Chondrocyte (in vitro differentiated cells): ENCODE data around the gene AGBL1. TPM values are rescaled to one million over a fixed set of nuclear protein-coding genes. Genes with fewer than 3 reads are reported as not detected.

Experiments
- DNase-seq: peaks from one replicate; pipeline ENCODE4 v3.0.0; 2021; ENCODE audit warnings: mixed read lengths, low spot score
- H3K27ac Mint-ChIP-seq: one replicate; pipeline ENCODE4 v1.8.0; 2021; ENCODE audit warnings: mild to moderate bottlenecking, moderate library complexity, mixed read lengths; ENCODE audit not compliant: unreplicated experiment
- H3K27me3 Mint-ChIP-seq: 2 replicates; pipeline ENCODE4 v1.8.0; 2021; ENCODE audit warnings: low read depth, mixed read lengths
- H3K36me3 Mint-ChIP-seq: 2 replicates; pipeline ENCODE4 v1.8.0; 2021; ENCODE audit warnings: low read depth, mixed read lengths
- H3K4me1 Mint-ChIP-seq: 2 replicates; pipeline ENCODE4 v1.8.0; 2021; ENCODE audit warnings: low read depth, mild to moderate bottlenecking, mixed read lengths
- H3K4me3 Mint-ChIP-seq: one replicate; pipeline ENCODE4 v1.8.0; 2021; ENCODE audit warnings: mild to moderate bottlenecking, moderate library complexity, mixed read lengths; ENCODE audit not compliant: unreplicated experiment
- H3K9me3 Mint-ChIP-seq: 2 replicates; pipeline ENCODE4 v1.8.0; 2021; ENCODE audit warnings: low read depth, mixed read lengths
- CTCF ChIP-seq: fragments of 200-600 bp; sonication (generic); IDR thresholded peaks from 2 replicates; pipeline ENCODE4 v1.5.0; 2021; ENCODE audit warnings: antibody characterized with exemption, mild to moderate bottlenecking, moderate library complexity
- total RNA-seq: library from RNA; stranded (reverse); gene quantifications from 3 replicates; pipeline ENCODE4 v1.2.1, GENCODE V29; 2021

The AGBL1 gene
- total RNA-seq, 1 donor from 2014 or later, result not detected

GRCh38 chr15:86870846-86871245 is 791.2 kb downstream of the AGBL1 start:
- Mint-ChIP-seq H3K4me3 (no peak overlapping the region), H3K36me3 (no peaks in the 10 kb centered on the region), H3K27ac (no peak overlapping the region), H3K9me3 (no peaks in the 10 kb centered on the region), H3K27me3 (no peaks in the 10 kb centered on the region), H3K4me1 (peaks cover 2% of the 10 kb centered on the region)
- no peak for DNase-seq
- TF ChIP-seq CTCF, result no peak

GRCh38 chr15:86871964-86872363 is 792.3 kb downstream of the AGBL1 start:
- no peaks in the 10 kb centered on the region for H3K4me1 Mint-ChIP-seq
- no peaks in the 10 kb centered on the region for H3K27me3 Mint-ChIP-seq
- no peaks in the 10 kb centered on the region for H3K36me3 Mint-ChIP-seq
- TF ChIP-seq CTCF, result no peak
- no peaks in the 10 kb centered on the region for H3K9me3 Mint-ChIP-seq
- no peak overlapping the region for H3K27ac Mint-ChIP-seq
- no peak for DNase-seq
- H3K4me3 Mint-ChIP-seq, result no peak overlapping the region

DNA sequence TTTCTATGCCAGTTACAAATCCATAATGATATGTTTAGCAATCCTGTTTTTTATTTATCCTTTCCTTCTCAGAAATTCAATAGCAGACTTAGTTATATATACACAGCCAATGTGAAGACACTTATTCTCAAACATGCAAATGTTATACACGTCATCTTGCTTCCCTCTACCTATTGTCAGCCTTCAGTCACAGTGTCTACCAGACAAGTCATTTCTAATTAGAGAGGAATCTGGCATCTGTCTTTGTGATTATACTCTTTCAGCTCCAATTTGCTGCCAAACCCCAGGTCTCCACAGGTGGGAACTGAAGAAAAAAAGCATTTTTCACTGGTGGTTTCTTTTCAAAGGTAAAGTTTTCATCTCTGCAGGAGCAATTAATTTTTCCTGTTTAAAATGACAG is 793.1 kb downstream of the AGBL1 start:
- H3K4me3 Mint-ChIP-seq, result no peak overlapping the region
- H3K27me3 Mint-ChIP-seq, result no peaks in the 10 kb centered on the region
- no peaks in the 10 kb centered on the region for H3K9me3 Mint-ChIP-seq
- H3K36me3 Mint-ChIP-seq, result no peaks in the 10 kb centered on the region
- H3K27ac Mint-ChIP-seq, result no peak overlapping the region
- TF ChIP-seq CTCF, result no peak
- no peak for DNase-seq
- H3K4me1 Mint-ChIP-seq, result no peaks in the 10 kb centered on the region

GRCh38 chr15:86875067-86875466 is 795.4 kb downstream of the AGBL1 start:
- TF ChIP-seq CTCF, result no peak
- Mint-ChIP-seq H3K27me3 (no peaks in the 10 kb centered on the region), H3K4me3 (no peak overlapping the region), H3K27ac (no peak overlapping the region), H3K9me3 (no peaks in the 10 kb centered on the region), H3K4me1 (no peaks in the 10 kb centered on the region), H3K36me3 (no peaks in the 10 kb centered on the region)
- no peak for DNase-seq

DNA sequence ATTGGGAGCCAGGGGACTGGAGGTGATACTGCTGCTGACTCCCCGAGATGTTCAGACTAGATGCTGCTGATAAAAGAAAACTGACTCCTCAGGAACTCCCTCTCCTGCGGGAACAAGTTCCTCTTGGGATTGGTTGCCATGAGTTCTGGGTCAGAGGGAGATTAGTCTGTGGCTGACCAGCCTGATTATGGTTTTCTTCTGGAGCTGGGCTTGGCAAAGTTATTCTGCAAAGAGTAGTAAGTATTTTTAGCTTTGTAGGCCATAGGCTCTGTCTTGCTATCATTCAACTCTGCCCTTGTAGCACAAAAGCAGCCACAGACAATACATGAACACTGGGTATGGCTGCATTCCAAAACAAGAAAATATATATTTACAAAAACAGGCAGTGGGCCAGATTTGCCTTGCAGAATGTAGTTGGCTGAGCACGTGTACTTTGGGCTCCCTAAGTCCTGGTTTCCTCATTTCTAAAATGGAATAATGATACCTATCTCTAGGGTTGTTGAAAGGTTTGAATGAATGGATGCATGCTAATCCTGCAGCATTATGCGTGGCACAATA is 796.8 kb downstream of the AGBL1 start:
- no peaks in the 10 kb centered on the region for H3K27me3 Mint-ChIP-seq
- H3K4me1 Mint-ChIP-seq, result no peaks in the 10 kb centered on the region
- H3K4me3 Mint-ChIP-seq, result no peak overlapping the region
- no peak for DNase-seq
- H3K27ac Mint-ChIP-seq, result no peak overlapping the region
- H3K9me3 Mint-ChIP-seq, result no peaks in the 10 kb centered on the region
- TF ChIP-seq CTCF, result no peak
- no peaks in the 10 kb centered on the region for H3K36me3 Mint-ChIP-seq
